NCI-H2029 treated with DMSO at 0.1 percent for 48 hours (cell line): Measurements from ENCODE around the gene APPBP2.
"Not testable (repeated sequence)": the region's sequence is repeated elsewhere in the genome, so short reads cannot be mapped to it uniquely, and the experiment has no call there.

ENCODE experiments used
- DNase-seq: peaks from one replicate; lab custom pipeline; 2025; lab: John Stamatoyannopoulos, UW

The APPBP2 gene

DNA sequence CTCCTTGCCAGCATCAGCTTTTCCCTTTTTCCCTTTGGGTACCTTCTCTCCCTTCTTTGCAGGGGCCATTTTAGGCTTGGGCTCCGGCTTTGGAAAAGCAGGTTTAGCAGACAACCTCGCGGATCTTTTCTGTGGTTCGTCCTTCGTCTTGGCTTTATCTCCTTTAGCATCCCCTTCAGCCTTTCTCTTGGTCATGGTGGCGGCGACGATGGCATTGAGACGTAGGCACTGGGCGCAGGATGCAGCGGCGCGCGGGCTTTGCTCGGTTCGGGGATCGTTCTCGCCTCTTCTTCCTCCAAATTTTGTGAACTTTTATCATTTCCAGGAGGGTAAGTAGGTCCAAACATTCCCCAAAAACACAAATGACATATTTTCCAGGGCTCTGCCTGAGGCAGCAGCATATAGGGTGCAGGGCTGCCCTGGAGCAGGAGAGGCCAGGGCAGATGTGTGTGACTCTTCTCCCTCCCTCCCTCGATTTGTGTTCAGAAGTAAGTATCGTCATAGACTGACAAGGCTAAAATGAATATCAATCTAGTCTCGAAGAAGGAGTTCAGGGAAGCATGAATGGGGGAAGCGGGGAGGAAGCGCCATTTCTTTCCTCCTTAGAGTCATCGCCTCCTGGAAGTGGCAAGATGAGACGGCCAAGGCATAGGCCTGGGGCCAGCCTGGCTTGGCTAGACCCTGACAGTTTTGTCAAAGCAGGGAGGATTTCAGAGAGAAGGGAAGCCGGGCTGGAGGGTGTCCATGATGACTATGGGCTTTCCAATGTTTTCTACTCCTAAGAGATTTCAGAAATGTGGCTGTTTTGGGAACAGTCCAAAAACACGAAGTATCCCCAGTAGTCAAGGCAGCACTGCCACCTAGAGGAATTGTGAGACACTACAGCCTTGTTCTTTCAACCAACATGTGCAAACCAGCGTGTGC lies 90.5 kb downstream of the APPBP2 start:
- DNase-seq = peak; percentile 74

DNA sequence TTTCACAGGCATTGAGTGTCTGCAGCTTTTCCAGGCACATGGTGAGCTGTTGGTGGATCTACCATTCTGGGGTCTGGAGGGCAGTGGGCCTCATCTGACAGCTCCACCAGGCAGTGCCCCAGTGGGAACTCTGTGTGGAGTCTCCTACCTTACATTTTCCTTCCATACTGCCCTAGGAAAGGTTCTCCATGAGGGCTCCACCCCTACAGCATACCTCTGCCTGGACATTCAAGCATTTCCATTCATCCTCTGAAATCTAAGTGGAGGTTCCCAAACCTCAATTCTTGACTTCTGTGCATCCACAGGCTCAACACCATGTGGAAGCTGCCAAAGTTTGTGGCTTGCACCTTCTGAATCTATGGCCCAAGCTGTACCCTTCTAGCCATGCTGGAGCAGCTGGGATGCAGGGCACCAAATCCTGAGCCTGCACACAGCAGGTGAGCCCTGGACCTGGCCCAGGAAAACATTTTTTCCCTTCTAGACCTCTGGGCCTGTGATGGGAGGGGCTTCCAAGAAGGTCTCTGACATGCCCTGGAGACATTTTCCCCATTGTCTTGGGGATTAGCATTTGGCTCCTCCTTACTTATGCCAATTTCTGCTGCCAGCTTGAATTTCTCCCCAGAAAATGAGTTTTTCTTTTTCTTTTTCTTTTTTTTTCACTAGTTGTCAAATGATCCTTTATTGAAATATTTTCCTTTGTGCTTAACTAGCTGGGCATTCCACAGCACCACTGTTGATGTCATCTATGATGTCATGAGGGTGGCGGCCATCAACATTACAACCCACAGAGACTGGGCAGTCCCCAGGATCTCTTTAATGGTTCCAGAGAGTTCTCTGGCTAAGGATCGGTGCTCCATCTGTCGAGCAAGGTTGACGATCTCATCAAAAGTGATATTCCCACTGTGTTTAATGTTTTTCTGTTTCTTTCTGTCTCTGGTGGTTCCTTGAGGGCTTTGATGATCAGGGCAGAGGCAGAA lies 92.7 kb downstream of the APPBP2 start:
- DNase-seq = not testable (repeated sequence)

DNA sequence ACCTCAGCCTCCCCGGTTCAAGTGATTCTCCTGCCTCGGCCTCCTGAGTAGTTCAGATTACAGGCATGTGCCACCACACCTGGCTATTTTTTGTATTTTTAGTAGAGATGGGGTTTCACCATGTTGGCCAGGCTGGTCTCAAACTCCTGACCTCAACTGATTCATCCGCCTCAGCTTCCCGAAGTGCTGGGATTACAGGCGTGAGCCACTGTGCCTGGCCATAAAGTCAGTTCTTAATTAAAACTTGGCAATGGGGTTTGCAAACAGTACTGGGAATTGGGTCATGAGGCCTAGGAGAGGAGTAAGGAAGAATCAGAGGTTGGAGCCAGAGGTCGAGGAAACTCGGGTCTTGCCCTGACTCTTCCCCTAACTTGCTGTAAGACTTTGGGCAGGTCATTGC lies 95.5 kb downstream of the APPBP2 start:
- DNase-seq = not testable (repeated sequence)

DNA sequence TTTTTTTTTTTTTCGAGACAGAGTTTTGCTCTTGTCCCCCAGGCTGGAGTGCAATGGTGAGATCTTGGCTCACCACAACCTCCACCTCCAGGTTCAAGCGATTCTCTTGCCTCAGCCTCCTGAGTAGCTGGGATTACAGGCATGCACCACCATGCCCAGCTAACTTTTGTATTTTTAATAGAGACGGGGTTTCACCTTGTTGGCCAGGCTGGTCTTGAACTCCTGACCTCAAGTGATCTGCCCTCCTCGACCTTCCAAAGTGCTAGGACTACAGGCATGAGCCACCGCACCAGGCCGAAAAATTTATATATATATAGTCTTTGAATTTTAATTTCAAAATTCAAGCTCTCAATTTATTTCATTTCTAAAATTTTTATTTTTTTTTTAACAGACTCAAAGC lies 97.6 kb downstream of the APPBP2 start:
- DNase-seq = not testable (repeated sequence)

DNA sequence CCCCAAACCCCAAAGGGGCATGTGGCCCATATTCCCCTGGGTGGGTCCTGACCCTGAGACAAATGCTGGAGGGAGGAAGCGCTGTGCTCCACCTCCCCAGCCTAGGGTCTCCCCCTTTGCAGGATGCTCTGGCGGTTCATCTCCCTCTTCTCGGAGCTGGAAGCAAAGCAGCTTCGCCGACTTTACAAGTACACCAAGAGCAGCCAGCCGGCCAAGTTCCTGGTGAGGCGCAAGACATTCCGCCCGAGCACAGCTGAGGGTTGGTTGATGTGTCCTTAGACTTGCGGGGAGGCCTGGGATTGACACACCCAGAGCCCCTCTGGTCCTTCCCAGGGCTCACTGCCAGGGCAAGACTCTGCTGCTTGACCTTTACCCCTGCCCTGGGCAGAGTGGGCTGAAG lies 99.4 kb downstream of the APPBP2 start:
- DNase-seq = no peak

DNA sequence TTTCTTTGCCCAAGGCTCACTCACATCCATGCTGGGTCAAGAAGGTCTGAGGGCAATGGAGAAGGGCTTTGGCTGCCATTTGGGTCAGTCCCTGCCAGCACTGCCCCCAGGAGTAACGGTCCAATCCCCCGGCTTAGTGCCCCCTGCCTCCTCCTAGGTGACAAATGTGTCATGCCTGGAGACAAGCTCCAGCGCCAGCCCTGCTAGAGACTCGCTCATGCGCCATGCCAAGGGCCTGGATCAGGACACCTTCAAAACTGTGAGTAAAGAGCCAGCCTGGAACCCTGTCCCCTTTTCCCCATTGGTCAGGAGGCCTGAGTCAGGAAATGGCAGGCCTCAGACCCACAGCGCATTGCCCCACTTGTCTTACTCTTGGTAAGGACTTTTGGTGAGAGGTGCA lies 100.4 kb downstream of the APPBP2 start:
- DNase-seq = no peak

DNA sequence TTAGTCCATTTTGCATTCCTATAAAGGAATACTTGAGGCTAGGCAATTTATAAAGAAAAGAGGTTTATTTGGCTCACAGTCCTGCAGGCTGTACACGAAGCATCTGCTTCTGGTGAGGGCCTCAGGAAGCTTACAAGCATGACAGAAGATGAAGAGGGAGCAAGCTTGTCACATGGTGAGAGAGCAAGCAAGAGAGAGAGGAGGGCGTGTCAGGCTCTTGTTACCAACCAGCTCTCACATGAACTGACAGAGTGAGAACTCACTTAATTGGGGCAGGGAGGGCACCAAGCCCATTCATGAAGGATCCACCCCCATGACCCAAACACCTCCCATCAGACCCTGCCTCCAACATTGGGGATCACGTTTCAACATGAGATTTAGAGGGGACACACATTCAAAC lies 102.2 kb downstream of the APPBP2 start:
- DNase-seq = no peak

DNA sequence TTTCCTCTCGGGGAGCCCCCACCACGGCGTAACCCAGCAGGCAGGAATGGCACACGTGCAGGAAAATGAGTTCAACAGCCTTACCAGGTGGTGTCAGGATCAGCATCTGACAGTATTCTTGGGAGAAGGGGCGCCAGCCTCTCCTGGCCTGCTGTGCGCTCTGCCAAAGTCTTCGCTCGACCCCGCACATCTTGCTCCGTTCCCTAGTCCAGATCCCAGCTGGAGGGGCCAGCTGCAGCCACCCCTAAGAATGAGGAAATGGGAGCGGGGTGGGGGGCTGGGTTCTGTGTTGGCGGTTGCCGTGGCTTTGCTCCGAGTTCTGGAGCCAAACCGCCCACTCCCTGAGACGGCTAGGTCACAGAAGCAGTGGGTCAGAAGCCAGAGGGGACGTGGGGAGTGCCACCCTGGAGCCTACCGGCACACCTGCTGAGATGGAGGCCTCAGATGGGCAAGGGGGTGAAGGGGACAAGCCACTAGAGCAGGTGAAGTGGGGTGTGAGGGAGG lies 103.8 kb downstream of the APPBP2 start, which contains the start of gene CHCT1:
TSS of gene CHCT1 (plus strand) at position 328 of the 504 bp plus-strand sequence. CDS start at position 432, 104 bp downstream.
- no peak for DNase-seq

DNA sequence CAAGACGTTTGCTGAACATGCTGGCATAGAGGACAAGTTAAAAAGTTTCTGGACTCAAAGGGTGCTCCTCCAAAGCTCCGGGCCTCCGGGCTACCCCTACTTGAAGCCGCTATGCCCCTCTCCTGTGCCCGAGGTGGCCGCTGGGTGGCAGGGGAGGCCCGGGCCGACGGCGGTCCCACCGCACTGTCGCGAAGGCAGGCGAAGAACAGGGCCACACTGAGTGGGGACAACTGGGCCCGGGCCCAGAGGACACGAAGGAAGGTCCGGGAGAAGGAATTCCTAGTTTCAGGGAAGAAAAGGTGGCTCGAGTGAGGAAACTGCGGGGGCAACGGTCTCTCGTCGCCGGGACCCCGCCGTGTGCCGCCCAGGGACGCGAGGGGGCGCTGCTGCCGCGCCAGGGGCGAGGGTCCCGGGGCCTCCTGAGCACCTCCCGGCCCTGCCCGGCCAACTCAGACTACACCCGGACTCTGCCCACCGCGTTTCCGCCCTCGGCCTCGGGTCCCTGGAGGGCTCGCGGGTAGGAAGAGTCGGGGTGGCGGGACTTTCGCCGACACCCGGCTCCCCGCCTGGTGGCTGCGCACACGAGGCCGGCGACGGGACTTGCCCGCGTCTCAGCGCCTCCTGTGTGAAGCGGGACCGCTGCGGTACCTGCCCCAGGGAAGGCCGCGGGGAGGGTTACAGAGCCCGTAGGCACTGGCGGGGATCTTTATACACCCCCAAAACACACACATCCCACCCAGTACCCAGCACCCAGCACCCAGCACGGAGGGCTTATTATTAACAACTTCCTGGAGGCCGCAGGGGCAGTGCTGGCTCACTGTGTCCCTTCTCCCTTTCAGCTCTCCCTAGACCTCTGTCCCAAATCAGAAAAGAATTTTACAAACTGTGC lies 104.5 kb downstream of the APPBP2 start:
- DNase-seq = peak; percentile 45

DNA sequence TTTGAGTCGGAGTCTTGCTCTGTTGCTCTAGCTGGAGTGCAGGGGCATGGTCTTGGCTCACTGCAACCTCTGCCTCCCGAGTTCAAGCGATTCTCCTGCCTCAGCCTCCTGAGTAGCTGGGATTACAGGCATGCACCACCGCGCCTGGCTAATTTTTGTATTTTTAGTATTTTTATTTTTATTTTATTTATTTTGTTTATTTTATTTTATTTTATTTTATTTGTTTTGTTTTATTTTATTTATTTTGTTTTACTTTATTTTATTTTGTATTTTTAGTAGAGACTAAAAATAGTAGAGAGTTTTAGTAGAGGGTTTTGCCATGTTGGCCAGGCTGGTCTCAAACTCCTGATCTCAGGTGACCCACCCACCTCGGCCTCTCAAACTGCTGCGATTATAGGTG lies 106.2 kb downstream of the APPBP2 start:
- not testable (repeated sequence) for DNase-seq

DNA sequence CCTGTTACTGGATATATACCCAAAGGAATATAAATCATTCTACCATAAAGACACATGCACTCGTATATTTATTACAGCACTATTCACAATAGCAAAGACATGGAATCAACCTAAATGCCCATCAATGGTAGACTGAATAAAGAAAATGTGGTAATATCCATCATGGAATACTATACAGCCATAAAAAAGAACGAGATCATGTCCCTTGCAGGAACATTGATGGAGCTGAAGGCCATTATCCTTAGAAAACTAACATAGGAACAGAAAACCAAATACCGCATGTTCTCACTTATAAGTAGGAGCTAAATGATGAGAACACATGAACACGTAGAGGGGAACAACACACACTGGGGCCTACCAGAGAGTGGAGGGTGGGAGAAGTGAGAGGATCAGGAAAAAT lies 107.0 kb downstream of the APPBP2 start:
- not testable (repeated sequence) for DNase-seq

DNA sequence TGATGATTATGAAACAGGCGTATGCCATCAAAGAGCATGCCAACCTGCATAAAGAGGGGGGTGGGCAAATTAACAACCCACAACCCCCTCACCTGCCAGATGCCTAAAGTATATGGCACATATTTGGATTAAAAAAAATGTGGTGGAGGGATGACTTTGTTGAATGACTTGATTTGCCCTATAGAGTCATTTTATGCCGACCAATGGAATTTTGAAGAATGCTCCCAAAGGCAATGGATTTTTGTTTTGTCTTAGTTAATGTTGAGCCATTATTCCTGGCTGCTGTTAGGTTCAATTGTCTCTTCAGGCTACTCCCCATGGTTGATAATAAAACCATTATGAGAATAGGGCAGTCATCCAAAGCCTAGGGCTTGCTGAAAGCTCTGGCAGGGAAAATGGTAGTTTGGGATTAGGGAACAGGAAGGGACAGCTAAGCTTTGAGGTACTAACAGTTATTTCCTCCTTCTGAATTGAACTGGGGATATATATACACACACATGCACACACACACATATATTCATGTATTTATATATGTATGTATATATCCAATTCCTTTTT lies 109.6 kb downstream of the APPBP2 start:
- no peak for DNase-seq

DNA sequence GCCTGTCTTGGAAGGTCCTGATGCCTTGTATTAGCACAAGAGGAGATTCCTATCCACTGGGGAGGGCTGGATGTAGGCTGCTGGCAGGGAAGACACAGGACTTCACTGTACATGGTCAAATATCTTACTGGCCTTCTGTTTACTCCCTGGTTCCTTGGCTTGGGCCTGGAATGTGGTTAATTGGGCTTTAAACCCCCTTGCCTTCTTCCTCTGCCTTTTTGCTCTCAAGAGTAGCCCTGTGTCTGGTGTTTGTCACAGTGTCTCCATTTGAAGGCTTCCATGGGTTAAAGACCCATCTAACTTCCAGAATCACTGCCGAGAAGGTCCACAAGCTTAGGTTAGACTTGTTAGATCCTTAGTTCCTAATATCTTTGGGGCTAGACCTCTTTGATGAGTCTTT lies 110.9 kb downstream of the APPBP2 start:
- DNase-seq = no peak

DNA sequence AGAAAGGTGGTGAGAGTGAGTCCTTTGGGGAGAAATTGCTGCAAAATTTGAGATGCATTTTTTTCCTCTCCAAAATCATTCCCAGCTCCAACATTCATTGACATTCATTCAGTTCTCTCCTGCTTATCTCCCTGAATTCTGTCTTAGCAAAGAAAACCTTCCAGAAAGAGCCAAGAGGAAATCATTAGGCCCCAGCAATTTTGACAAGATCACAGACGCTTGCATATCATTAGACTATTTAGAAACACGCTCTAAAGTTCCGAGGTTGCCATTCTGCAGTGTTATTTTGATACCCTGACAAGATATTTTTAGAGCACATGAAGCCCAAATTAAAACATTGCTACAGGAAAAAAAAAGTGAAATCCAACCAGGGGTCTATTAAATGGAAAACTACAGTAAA lies 113.3 kb downstream of the APPBP2 start:
- DNase-seq = no peak

DNA sequence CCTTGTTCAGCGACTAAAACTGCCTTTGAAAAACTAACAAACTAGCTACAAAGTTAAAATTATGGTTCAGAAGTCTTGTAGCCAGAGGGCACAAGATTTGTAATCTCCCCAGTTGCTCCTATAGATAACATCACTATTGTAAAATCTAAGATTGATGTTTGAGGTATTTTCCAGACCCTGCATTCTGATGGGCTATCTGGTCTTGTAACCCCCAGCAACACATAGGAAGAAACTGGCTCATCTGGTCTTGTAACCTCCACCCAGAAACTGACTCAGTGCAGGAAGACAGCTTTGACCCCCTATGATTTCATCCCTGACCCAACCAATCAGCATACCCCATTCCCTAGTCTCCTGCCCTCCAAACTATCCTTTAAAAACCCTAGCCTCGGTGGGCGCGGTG lies 116.0 kb downstream of the APPBP2 start:
- no peak for DNase-seq

DNA sequence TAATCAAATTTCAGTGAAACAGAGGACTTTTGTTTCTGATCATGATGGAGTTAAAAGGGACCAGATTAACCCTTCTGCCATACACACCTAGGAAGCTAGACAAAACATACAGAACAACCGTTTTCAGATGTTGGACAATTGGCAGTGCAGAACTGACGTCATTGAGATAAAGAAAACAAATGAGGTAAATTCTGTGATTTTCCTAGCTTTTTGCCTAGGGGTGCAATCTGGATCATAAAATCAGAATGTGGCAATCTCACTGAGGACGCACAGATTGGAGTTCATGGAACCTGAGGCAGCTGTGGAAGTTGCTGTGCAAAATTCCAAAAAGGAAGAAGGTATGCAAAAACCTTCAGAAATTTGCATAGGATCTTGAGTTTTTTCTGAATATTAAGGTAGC lies 119.2 kb downstream of the APPBP2 start:
- DNase-seq = no peak

DNA sequence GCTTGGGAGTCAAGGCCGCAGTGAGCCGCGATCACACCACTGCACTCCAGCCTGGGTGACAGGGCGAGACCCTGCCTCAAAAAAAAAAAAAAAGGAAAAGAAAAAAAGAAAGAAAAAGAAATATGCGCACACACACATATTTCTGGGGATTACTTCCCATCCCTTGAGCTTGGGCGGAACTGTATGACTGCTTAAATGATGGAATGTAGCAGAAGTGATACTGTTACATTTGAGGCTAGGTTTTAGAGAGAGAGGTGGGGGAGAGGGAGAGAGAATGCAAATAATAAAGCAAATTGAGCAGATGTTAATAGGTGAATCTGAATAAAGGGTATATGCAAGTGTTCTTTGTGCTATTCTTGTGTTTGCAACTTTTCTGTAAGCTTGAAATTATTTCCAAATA lies 122.1 kb downstream of the APPBP2 start:
- no peak for DNase-seq

DNA sequence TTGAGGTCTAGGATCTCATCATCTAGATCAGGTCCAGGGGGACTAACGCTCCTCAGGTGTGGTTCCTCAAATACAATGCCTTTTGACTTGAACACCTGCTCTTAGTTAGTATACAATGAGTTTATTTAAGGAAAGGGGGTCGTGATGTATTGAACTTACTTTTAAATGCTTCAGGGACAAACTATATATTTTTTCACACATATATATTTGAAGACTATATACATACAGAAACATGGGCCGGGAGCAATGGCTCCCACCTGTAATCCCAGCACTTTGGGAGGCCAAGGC lies 122.6 kb downstream of the APPBP2 start:
- no peak for DNase-seq

DNA sequence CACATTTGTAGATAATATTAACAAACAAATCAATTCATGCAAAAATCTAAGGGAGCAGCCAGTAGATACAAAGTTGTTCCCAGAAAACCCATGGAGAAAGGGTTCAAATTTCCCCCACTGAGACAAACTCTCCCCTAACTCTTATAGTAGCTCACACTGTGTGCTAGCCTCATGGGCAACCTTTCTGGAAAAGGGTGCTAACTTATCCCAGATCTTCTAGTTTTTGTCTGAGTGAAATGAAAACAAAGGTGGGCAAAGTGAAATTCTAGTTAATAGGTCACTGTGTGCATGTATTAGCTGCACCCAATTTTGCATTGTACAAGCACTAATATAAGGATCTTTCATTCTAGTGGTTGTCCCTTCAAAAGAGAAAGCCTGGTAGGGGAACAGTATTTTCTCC lies 124.2 kb downstream of the APPBP2 start:
- DNase-seq = no peak

DNA sequence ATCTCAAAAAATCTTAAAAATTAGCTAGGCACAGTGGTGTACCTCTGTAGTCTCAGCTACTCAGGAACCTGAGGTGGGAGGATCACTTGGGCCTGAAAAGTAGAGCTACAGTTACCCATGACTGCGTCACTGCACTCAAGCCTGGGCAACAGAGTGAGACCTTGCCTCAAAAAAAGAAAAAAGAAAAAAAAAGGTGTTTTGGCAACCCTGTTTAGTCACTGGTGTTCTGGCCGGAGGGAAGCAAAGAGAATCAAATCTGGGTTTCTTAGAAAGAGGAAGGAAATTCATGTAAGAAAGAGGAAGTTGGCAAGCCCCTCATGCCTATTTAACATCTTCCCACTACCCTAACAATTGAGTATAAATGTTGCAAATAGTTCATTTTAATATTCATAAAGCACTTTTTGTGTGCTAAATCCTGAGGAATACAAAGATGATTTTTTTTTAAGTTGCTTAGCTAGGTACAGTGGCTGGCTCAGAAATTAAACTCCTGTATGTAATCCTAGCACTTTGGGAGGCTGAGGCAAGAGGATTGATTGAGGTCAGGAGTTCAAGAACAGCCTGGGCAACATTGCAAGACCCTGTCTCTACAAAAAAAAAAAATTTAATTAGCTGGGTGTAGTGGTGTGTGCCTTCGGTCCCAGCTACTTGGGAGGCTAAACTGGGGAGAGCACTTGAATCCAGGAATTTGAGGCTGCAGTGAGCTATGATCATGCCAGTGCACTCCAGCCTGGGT lies 127.6 kb downstream of the APPBP2 start:
- no peak for DNase-seq

DNA sequence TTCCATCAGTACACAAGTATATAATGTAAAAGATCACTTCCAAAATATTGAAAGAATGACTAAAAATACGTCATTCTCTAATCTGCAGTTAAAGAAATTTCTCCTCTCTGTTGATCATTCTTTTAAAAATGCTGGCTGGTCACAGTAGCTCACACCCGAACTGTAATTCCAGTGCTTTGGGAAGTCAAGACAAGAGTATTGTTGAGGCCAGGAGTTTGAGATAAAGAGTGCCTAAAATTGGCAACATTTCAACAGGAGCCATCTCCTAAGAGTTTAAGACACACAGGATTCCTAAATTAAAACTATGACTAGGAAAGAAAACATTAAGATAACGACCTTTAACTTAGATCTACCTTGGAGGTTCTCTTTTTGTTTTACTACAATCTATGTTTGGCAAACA lies 129.6 kb downstream of the APPBP2 start:
- DNase-seq = no peak
